Measurements from ENCODE around the gene ZBTB12. TPM values are rescaled to one million over a fixed set of nuclear protein-coding genes. Genes with fewer than 3 reads are reported as not detected.

The ZBTB12 gene
- total and polyA plus RNA-seq, 2 of the 13 experiments (the other 11 are each of a cell fraction or from before 2014, with no cell fraction given): 4.8 to 6.0 TPM

- ChIA-PET CTCF (ENCODE audit: low intra/inter-chr PET ratio, low total read pairs) (no interaction called here), POLR2A (interaction anchor here (0.6 to 5.4 kb wide), 37 partner anchors 8 to 263 kb away, joined by 3 to 264 read pairs (median 6); partner anchors contain the start of genes ATF6B, BAG6, CFB and CLIC1)
- Histone ChIP-seq H4K20me1 (ENCODE audit: insufficient read depth, low read length) (no peaks in the 10 kb centered on the region), H3K27me3 (ENCODE audit: control insufficient read depth in 1 of 2, insufficient read depth in 2 of 2, low read length in 2 of 2) (no peaks in the 10 kb centered on the region; a peak in 1 of 5 replicates), H3K4me1 (ENCODE audit: insufficient read depth, low read length) (peaks cover 64% of the 10 kb centered on the region), H3K9me3 (ENCODE audit: low read length) (no peaks in the 10 kb centered on the region), H3K4me2 (ENCODE audit: low read depth, low read length) (peak overlapping the region; percentile 99), H3K4me3 (replicated peaks in 1 of 3; ENCODE audit: insufficient read depth in 1 of 3, low read depth in 2 of 3, low read length in 3 of 3) (peak overlapping the region; percentile 62 to 99 (median 73)), H3K79me2 (ENCODE audit: insufficient read depth, low read length) (peaks cover 34% of the 10 kb centered on the region), H3K9ac (ENCODE audit: insufficient read depth, low read depth, low read length) (peak overlapping the region; percentile 77), H3K36me3 (replicated peaks in 1 of 2; ENCODE audit: control insufficient read depth in 1 of 2, insufficient read depth in 2 of 2, low read length in 2 of 2) (peaks cover 0 to 14% of the 10 kb centered on the region in 2 experiments; a peak in 4 of 5 replicates), H2AFZ (ENCODE audit: low read length) (peak overlapping the region; percentile 16), H3K27ac (ENCODE audit: extremely low read length, insufficient read depth, low read length) (peak overlapping the region; percentile 92)
- in situ Hi-C loops (cut with HindIII; ENCODE audit: extremely low pct_ligation_motif_present, low pct_unique_long_range_greater_than_20kb) (no loop called here), intact Hi-C loops (cut with micrococcal nuclease; ENCODE audit: unreplicated experiment) (loop anchor here (1.0 to 2.0 kb wide), 2 partner anchors 12 to 32 kb away; partner anchors contain the start of gene EHMT2)
- FAIRE-seq: no peak
- ATAC-seq: no peak
- 1% methylated on average over 8 of the region's 8 CpGs for WGBS (ENCODE audit: low lambda C conversion rate)
- no TSS peak for BruUV-seq (replicated peaks)
- no peak for DNase-seq (ENCODE audit: low spot score)
- TF ChIP-seq KLF15 (CRISPR knock-in tag; IDR thresholded peaks at IDR 0.05; ENCODE audit: borderline replicate concordance): no peak
- TF ChIP-seq ZNF225 (CRISPR knock-in tag; IDR thresholded peaks at IDR 0.05): no peak
- no peak for TF ChIP-seq DPF2 (CRISPR knock-in tag; IDR thresholded peaks at IDR 0.05; ENCODE audit: borderline replicate concordance, low read depth)
- TF ChIP-seq HES4 (CRISPR knock-in tag; IDR thresholded peaks at IDR 0.05; ENCODE audit: borderline replicate concordance): peak; percentile 42; the same call in 1 of the 2 replicates
- peak; percentile 66 for TF ChIP-seq SP4 (CRISPR knock-in tag; IDR thresholded peaks at IDR 0.05)
- peak; percentile 18 for TF ChIP-seq ZNF781 (CRISPR knock-in tag; IDR thresholded peaks at IDR 0.05; ENCODE audit: borderline replicate concordance, not compliant biosample characterization)
- TF ChIP-seq GTF2F1 (IDR thresholded peaks at IDR 0.05; ENCODE audit: low read length): no peak
- 0 out of 2 replicates have a peak, but pooled peaks have one; percentile 63 for TF ChIP-seq ZNF343 (CRISPR knock-in tag; IDR thresholded peaks at IDR 0.05)
- 0 out of 2 replicates have a peak, but pooled peaks have one; percentile 12 for TF ChIP-seq HNF1B (CRISPR knock-in tag; IDR thresholded peaks at IDR 0.05)
- TF ChIP-seq ZSCAN25 (CRISPR knock-in tag; IDR thresholded peaks at IDR 0.05): 0 out of 2 replicates have a peak, but pooled peaks have one; percentile 30
- no peak for TF ChIP-seq KLF9 (CRISPR knock-in tag; IDR thresholded peaks at IDR 0.05; ENCODE audit: low read depth)
- no peak for TF ChIP-seq CBX5 (CRISPR knock-in tag; IDR thresholded peaks at IDR 0.05; ENCODE audit: borderline replicate concordance)
- no peak for TF ChIP-seq ZFP41 (CRISPR knock-in tag; IDR thresholded peaks at IDR 0.05; ENCODE audit: borderline replicate concordance)
- TF ChIP-seq PAX8 (CRISPR knock-in tag; IDR thresholded peaks at IDR 0.05; ENCODE audit: borderline replicate concordance): 0 out of 2 replicates have a peak, but pooled peaks have one; percentile 60
- no peak for TF ChIP-seq MZF1 (CRISPR knock-in tag; IDR thresholded peaks at IDR 0.05; ENCODE audit: borderline replicate concordance)
- TF ChIP-seq TAF15 (IDR thresholded peaks at IDR 0.05; ENCODE audit: low read depth, low read length, poor library complexity, severe bottlenecking): no peak
- no peak for TF ChIP-seq ZBTB42 (CRISPR knock-in tag; IDR thresholded peaks at IDR 0.05)
- 0 out of 4 replicates have a peak, but pooled peaks of 1 of the 2 experiments have one; percentile 0 for TF ChIP-seq EP300 (IDR thresholded peaks at IDR 0.05; ENCODE audit: low read depth in 2 of 2, low read length in 2 of 2)
- TF ChIP-seq EP300 (CRISPR knock-in tag; IDR thresholded peaks at IDR 0.05; ENCODE audit: borderline replicate concordance): no peak
- TF ChIP-seq ZNF362 (CRISPR knock-in tag; IDR thresholded peaks at IDR 0.05; ENCODE audit: borderline replicate concordance): 0 out of 2 replicates have a peak, but pooled peaks have one; percentile 3
- peak; percentile 44; the same call in 1 of the 2 replicates for TF ChIP-seq ZC3H4 (CRISPR knock-in tag; IDR thresholded peaks at IDR 0.05; ENCODE audit: borderline replicate concordance)
- peak; percentile 41; the same call in 1 of the 2 replicates for TF ChIP-seq NRL (CRISPR knock-in tag; IDR thresholded peaks at IDR 0.05; ENCODE audit: borderline replicate concordance)
Measured at GRCh38 chr6:31864818-31865204, 37.1 kb downstream of the ZBTB12 start.

Data from HepG2 (cell line).